Lower leg skin (tissue), 3 donors: ENCODE measurements around the gene IQCK.

Experiments used
- POLR2A ChIP-seq, 2 donors: fragments of 450-650 bp; IDR thresholded peaks; one replicate each; pipeline ENCODE4 v1.6.1; 2016 to 2017; ENCODE audit warnings: antibody characterized with exemption in 2 of 2, mild to moderate bottlenecking in 1 of 2, moderate library complexity in 1 of 2
- TF ChIP-seq, protein P1 (sequence below), 3 donors: fragments of 450-650 bp; IDR thresholded peaks; one replicate each; pipeline ENCODE4 v1.5.1; 2016; ENCODE audit warnings: antibody characterized with exemption in 3 of 3, mild to moderate bottlenecking in 3 of 3, moderate library complexity in 2 of 3

DNA sequence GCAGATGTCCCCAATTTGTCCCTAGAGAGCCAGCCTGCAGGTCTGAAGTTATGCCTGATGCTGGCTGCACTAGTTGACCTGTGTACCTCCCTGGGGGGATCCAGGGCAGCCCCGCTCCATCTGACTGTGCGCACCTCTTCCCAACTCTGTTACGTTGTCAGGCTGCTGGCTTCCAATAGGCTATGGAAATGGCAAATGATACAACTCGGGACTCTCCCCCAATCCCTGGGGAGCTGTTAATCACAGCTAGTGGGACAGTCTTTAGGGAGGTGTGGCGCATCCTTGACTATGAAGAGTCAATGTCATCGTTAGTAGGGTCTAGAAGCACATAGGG lies 136.4 kb downstream of the IQCK start:
- TF ChIP-seq POLR2A (IDR thresholded peaks at IDR 0.05), result no peak
- TF ChIP-seq, protein P1, sequence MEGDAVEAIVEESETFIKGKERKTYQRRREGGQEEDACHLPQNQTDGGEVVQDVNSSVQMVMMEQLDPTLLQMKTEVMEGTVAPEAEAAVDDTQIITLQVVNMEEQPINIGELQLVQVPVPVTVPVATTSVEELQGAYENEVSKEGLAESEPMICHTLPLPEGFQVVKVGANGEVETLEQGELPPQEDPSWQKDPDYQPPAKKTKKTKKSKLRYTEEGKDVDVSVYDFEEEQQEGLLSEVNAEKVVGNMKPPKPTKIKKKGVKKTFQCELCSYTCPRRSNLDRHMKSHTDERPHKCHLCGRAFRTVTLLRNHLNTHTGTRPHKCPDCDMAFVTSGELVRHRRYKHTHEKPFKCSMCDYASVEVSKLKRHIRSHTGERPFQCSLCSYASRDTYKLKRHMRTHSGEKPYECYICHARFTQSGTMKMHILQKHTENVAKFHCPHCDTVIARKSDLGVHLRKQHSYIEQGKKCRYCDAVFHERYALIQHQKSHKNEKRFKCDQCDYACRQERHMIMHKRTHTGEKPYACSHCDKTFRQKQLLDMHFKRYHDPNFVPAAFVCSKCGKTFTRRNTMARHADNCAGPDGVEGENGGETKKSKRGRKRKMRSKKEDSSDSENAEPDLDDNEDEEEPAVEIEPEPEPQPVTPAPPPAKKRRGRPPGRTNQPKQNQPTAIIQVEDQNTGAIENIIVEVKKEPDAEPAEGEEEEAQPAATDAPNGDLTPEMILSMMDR (IDR thresholded peaks at IDR 0.05), result no peak
